HEK293 (cell line): ENCODE measurements around the gene MAGI1.

ENCODE experiments used
- CTCF ChIP-seq: fragments of 450-650 bp; formaldehyde crosslinking; IDR thresholded peaks from 2 replicates; pipeline ENCODE4 v1.5.1; 2016; ENCODE audit warnings: missing biosample characterization, missing genetic modification characterization
- PRDM4 ChIP-seq: fragments of 450-650 bp; formaldehyde crosslinking; IDR thresholded peaks from 2 replicates; pipeline ENCODE4 v1.5.1; 2017; ENCODE audit warnings: missing biosample characterization, missing genetic modification characterization
- REST ChIP-seq: fragments of 450-650 bp; formaldehyde crosslinking; IDR thresholded peaks from 2 replicates; pipeline ENCODE4 v1.5.1; 2016; ENCODE audit warnings: missing biosample characterization, missing genetic modification characterization
- WT1 ChIP-seq: fragments of 450-650 bp; formaldehyde crosslinking; IDR thresholded peaks from 2 replicates; pipeline ENCODE4 v1.5.1; 2016; ENCODE audit warnings: missing biosample characterization, missing genetic modification characterization
- ZBTB1 ChIP-seq: fragments of 450-650 bp; formaldehyde crosslinking; IDR thresholded peaks from 2 replicates; pipeline ENCODE4 v1.5.1; 2016; ENCODE audit warnings: missing biosample characterization, missing genetic modification characterization
- ZFP3 ChIP-seq: fragments of 450-650 bp; formaldehyde crosslinking; IDR thresholded peaks from 2 replicates; pipeline ENCODE4 v1.5.1; 2016; ENCODE audit warnings: low read depth, missing biosample characterization, missing genetic modification characterization
- ZFP37 ChIP-seq: fragments of 450-650 bp; formaldehyde crosslinking; IDR thresholded peaks from 2 replicates; pipeline ENCODE4 v1.5.1; 2016; ENCODE audit warnings: missing biosample characterization, missing genetic modification characterization
- ZNF202 ChIP-seq: fragments of 450-650 bp; formaldehyde crosslinking; IDR thresholded peaks from 2 replicates; pipeline ENCODE4 v1.5.1; 2016; ENCODE audit warnings: missing biosample characterization, missing genetic modification characterization, borderline replicate concordance
- ZNF561 ChIP-seq: fragments of 450-650 bp; IDR thresholded peaks from 2 replicates; pipeline ENCODE4 v1.5.1; 2018; ENCODE audit warnings: missing biosample characterization, missing genetic modification characterization, borderline replicate concordance
- ZNF707 ChIP-seq: fragments of 450-650 bp; formaldehyde crosslinking; IDR thresholded peaks from 2 replicates; pipeline ENCODE4 v1.5.1; 2016; ENCODE audit warnings: missing biosample characterization, missing genetic modification characterization
- ZNF776 ChIP-seq: fragments of 450-650 bp; formaldehyde crosslinking; IDR thresholded peaks from 2 replicates; pipeline ENCODE4 v1.5.0; 2017; ENCODE audit warnings: missing biosample characterization, missing genetic modification characterization, borderline replicate concordance
- ZNF777 ChIP-seq: fragments of 450-650 bp; formaldehyde crosslinking; IDR thresholded peaks from 2 replicates; pipeline ENCODE4 v1.5.1; 2017; ENCODE audit warnings: missing biosample characterization, missing genetic modification characterization, borderline replicate concordance
- TF ChIP-seq, protein P1 (sequence below): fragments of 450-650 bp; formaldehyde crosslinking; IDR thresholded peaks from 2 replicates; pipeline ENCODE4 v1.5.1; 2016; ENCODE audit warnings: missing biosample characterization, missing genetic modification characterization, low read depth
- TF ChIP-seq, protein P2 (sequence below): fragments of 450-650 bp; formaldehyde crosslinking; conservative IDR thresholded peaks from 2 replicates; pipeline ENCODE4 v1.5.1; 2016; ENCODE audit warnings: low read depth, missing biosample characterization, missing genetic modification characterization

- no peak for TF ChIP-seq REST (tag by site-specific recombination)
- no peak for TF ChIP-seq CTCF (tag by site-specific recombination)
- no peak for TF ChIP-seq ZNF561
- TF ChIP-seq, protein P1, sequence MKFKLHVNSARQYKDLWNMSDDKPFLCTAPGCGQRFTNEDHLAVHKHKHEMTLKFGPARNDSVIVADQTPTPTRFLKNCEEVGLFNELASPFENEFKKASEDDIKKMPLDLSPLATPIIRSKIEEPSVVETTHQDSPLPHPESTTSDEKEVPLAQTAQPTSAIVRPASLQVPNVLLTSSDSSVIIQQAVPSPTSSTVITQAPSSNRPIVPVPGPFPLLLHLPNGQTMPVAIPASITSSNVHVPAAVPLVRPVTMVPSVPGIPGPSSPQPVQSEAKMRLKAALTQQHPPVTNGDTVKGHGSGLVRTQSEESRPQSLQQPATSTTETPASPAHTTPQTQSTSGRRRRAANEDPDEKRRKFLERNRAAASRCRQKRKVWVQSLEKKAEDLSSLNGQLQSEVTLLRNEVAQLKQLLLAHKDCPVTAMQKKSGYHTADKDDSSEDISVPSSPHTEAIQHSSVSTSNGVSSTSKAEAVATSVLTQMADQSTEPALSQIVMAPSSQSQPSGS (tag by site-specific recombination): no peak
- no peak for TF ChIP-seq ZNF202 (tag by site-specific recombination)
- TF ChIP-seq ZFP3 (tag by site-specific recombination): no peak
- no peak for TF ChIP-seq ZFP37
- TF ChIP-seq, protein P2, sequence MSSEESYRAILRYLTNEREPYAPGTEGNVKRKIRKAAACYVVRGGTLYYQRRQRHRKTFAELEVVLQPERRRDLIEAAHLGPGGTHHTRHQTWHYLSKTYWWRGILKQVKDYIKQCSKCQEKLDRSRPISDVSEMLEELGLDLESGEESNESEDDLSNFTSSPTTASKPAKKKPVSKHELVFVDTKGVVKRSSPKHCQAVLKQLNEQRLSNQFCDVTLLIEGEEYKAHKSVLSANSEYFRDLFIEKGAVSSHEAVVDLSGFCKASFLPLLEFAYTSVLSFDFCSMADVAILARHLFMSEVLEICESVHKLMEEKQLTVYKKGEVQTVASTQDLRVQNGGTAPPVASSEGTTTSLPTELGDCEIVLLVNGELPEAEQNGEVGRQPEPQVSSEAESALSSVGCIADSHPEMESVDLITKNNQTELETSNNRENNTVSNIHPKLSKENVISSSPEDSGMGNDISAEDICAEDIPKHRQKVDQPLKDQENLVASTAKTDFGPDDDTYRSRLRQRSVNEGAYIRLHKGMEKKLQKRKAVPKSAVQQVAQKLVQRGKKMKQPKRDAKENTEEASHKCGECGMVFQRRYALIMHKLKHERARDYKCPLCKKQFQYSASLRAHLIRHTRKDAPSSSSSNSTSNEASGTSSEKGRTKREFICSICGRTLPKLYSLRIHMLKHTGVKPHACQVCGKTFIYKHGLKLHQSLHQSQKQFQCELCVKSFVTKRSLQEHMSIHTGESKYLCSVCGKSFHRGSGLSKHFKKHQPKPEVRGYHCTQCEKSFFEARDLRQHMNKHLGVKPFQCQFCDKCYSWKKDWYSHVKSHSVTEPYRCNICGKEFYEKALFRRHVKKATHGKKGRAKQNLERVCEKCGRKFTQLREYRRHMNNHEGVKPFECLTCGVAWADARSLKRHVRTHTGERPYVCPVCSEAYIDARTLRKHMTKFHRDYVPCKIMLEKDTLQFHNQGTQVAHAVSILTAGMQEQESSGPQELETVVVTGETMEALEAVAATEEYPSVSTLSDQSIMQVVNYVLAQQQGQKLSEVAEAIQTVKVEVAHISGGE (tag by site-specific recombination): no peak
- no peak for TF ChIP-seq PRDM4 (tag by site-specific recombination)
- no peak for TF ChIP-seq ZNF777 (tag by site-specific recombination)
- no peak for TF ChIP-seq ZNF776
- no peak for TF ChIP-seq ZBTB1
- TF ChIP-seq ZNF707: no peak
- TF ChIP-seq WT1 (tag by site-specific recombination): no peak
Measured at GRCh38 chr3:66023738-66024385, 14.9 kb downstream of the MAGI1 start.
